ENCODE results near the gene RBPJ. TPM values are rescaled to one million over a fixed set of nuclear protein-coding genes. Genes with fewer than 3 reads are reported as not detected.

RBPJ gene
- total RNA-seq, 1 donor from 2014 or later, result 118 TPM

- H3K27ac ChIP-seq, result no peak overlapping the region
- peaks cover 20% of the 10 kb centered on the region for H3K36me3 ChIP-seq
- ATAC-seq, result no peak
- DNase-seq, result no peak
- intact Hi-C loops (cut with DNase I), result no loop called here
- TF ChIP-seq CTCF (IDR thresholded peaks at IDR 0.05), result no peak
- H3K4me1 ChIP-seq, result peaks cover 5% of the 10 kb centered on the region
- no peaks in the 10 kb centered on the region for H3K27me3 ChIP-seq (ENCODE audit: low read depth)
- no peak overlapping the region for H3K4me3 ChIP-seq
- no peaks in the 10 kb centered on the region for H3K9me3 ChIP-seq
Observed at GRCh38 chr4:26384380-26385057, 63.7 kb downstream of the RBPJ start.

- H3K27ac ChIP-seq, result no peak overlapping the region
- intact Hi-C loops (cut with DNase I), result no loop called here
- ATAC-seq, result peak in 1 of 2 donors; percentile 57
- TF ChIP-seq CTCF (IDR thresholded peaks at IDR 0.05), result no peak
- H3K27me3 ChIP-seq (ENCODE audit: low read depth), result no peaks in the 10 kb centered on the region
- H3K4me1 ChIP-seq, result peaks cover 5% of the 10 kb centered on the region
- peaks cover 23% of the 10 kb centered on the region for H3K36me3 ChIP-seq
- no peak overlapping the region for H3K4me3 ChIP-seq
- no peak for DNase-seq
- no peaks in the 10 kb centered on the region for H3K9me3 ChIP-seq
Observed at GRCh38 chr4:26385690-26386089, 64.9 kb downstream of the RBPJ start.

GRCh38 chr4:26386386-26386785 is 65.6 kb downstream of the RBPJ start:
- Histone ChIP-seq H3K36me3 (peaks cover 23% of the 10 kb centered on the region), H3K9me3 (no peaks in the 10 kb centered on the region), H3K27ac (no peak overlapping the region), H3K4me3 (no peak overlapping the region), H3K27me3 (ENCODE audit: low read depth) (no peaks in the 10 kb centered on the region), H3K4me1 (peaks cover 5% of the 10 kb centered on the region)
- DNase-seq (no peak), ATAC-seq (no peak)
- intact Hi-C loops (cut with DNase I), result no loop called here
- TF ChIP-seq CTCF (IDR thresholded peaks at IDR 0.05), result no peak

- ATAC-seq (no peak), DNase-seq (no peak)
- Histone ChIP-seq H3K4me3 (no peak overlapping the region), H3K9me3 (no peaks in the 10 kb centered on the region), H3K27me3 (ENCODE audit: low read depth) (no peaks in the 10 kb centered on the region), H3K4me1 (peaks cover 5% of the 10 kb centered on the region), H3K27ac (no peak overlapping the region), H3K36me3 (peaks cover 32% of the 10 kb centered on the region)
- intact Hi-C loops (cut with DNase I), result no loop called here
- no peak for TF ChIP-seq CTCF (IDR thresholded peaks at IDR 0.05)
Observed at GRCh38 chr4:26388671-26389070, 67.9 kb downstream of the RBPJ start.

DNA sequence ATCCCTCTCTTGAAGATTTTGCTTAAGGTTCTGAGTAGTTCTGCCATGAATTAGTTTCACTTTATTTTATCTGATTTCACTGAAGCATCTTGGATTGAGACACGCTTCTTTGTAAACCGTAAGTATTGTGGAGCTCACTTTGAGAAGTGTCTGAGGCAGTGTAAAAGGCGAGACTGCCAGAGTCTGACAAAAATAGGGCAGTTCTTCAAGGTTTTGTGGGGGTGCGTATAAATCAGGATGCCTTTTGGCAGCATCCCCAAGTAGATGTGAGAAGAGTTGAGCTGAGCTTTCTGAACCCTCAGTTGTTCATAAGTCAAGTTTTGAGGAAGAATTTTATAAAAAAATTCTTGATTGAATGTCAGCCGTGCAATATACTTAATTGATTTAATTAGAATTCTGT is 76.3 kb downstream of the RBPJ start:
- Histone ChIP-seq H3K27ac (no peak overlapping the region), H3K9me3 (no peaks in the 10 kb centered on the region), H3K27me3 (ENCODE audit: low read depth) (no peaks in the 10 kb centered on the region), H3K36me3 (peaks cover 6% of the 10 kb centered on the region), H3K4me3 (no peak overlapping the region), H3K4me1 (peaks cover 4% of the 10 kb centered on the region)
- DNase-seq (no peak), ATAC-seq (no peak)
- TF ChIP-seq CTCF (IDR thresholded peaks at IDR 0.05), result no peak
- intact Hi-C loops (cut with DNase I), result no loop called here
